ENCODE measurements around the gene CPN1. TPM values are rescaled to one million over a fixed set of nuclear protein-coding genes. Genes with fewer than 3 reads are reported as not detected.

The CPN1 gene
- total RNA-seq, 1 experiment from 2014 or later = not detected

- Histone ChIP-seq H2BK120ac (ENCODE audit: low read depth, low read length, poor library complexity, severe bottlenecking) (no peak overlapping the region), H3K4ac (ENCODE audit: low read depth, low read length) (no peak overlapping the region), H2AK5ac (ENCODE audit: insufficient read length, low read length) (no peak overlapping the region), H3K9me3 (ENCODE audit: control insufficient read depth, low read depth, low read length) (no peaks in the 10 kb centered on the region), H2BK5ac (ENCODE audit: insufficient read length, low read length) (no peak overlapping the region), H3K27me3 (ENCODE audit: insufficient read depth, low read length) (no peaks in the 10 kb centered on the region), H3K79me2 (ENCODE audit: insufficient read depth, low read length) (no peaks in the 10 kb centered on the region), H3K4me2 (ENCODE audit: insufficient read depth, insufficient read length, low read length) (no peak overlapping the region), H4K5ac (ENCODE audit: insufficient read length, low read depth, low read length) (no peak overlapping the region), H3K9ac (ENCODE audit: extremely low read depth, insufficient read length, low read length) (no peak overlapping the region), H3K18ac (ENCODE audit: insufficient read length, low read depth, low read length) (no peak overlapping the region), H3K14ac (ENCODE audit: insufficient read depth, low read length) (no peak overlapping the region), H3T11ph (ENCODE audit: low read length) (no peak overlapping the region), H4K91ac (ENCODE audit: insufficient read length, low read depth, low read length) (no peak overlapping the region), H2BK20ac (ENCODE audit: low read depth, low read length, poor library complexity, severe bottlenecking) (no peak overlapping the region), H2BK15ac (ENCODE audit: low read depth, low read length) (no peak overlapping the region), H2BK12ac (ENCODE audit: insufficient read length, low read depth, low read length) (no peak overlapping the region), H3K4me1 (ENCODE audit: insufficient read depth, low read length) (no peaks in the 10 kb centered on the region; the same call in 1 of the 2 replicates), H3K79me1 (ENCODE audit: insufficient read depth, low read depth, low read length, poor library complexity, severe bottlenecking) (no peaks in the 10 kb centered on the region), H3K23ac (ENCODE audit: insufficient read length, low read depth, low read length) (no peak overlapping the region), H4K8ac (replicated peaks; ENCODE audit: insufficient read length, low read depth, low read length) (no peak overlapping the region), H4K20me1 (ENCODE audit: control insufficient read depth, insufficient read depth, insufficient read length) (no peaks in the 10 kb centered on the region), H2AFZ (ENCODE audit: low read length) (no peak overlapping the region), H3K23me2 (ENCODE audit: insufficient read length, low read depth, low read length, poor library complexity, severe bottlenecking) (no peaks in the 10 kb centered on the region), H3K56ac (ENCODE audit: insufficient read length, low read depth, low read length) (no peak overlapping the region), H3K27ac (ENCODE audit: insufficient read length, low read depth, low read length) (no peak overlapping the region)
- DNase-seq = no peak
- Mint-ChIP-seq H3K27ac (peak overlapping the region in 2 of 3 experiments; percentile 17 to 48; a peak in 3 of 7 replicates), H3K4me3 (no peak overlapping the region), H3K4me1 (peaks cover 19 to 23% of the 10 kb centered on the region in 2 experiments), H3K36me3 (ENCODE audit: insufficient read depth in 1 of 3, low read depth in 3 of 3) (no peaks in the 10 kb centered on the region), H3K9me3 (no peaks in the 10 kb centered on the region), H3K27me3 (ENCODE audit: low read depth) (no peaks in the 10 kb centered on the region; the same call in 1 of the 2 replicates)
- WGBS (ENCODE audit: extremely low coverage, insufficient read length, low lambda C conversion rate) = no CpG with 5 or more reads among the region's 3 CpGs
- no peak for TF ChIP-seq CTCF (conservative IDR thresholded peaks at IDR 0.05)
Measured at GRCh38 chr10:100043796-100044195, 37.9 kb downstream of the CPN1 start.
